NOMO-1 treated with DMSO at 0.1 percent for 48 hours (cell line): Measurements from ENCODE around the gene MAPRE2.
"Not testable (repeated sequence)": the region's sequence is repeated elsewhere in the genome, so short reads cannot be mapped to it uniquely, and the experiment has no call there.

Experiments
- DNase-seq: peaks from one replicate; lab custom pipeline; 2025; ENCODE audit not compliant: unreplicated experiment; lab: John Stamatoyannopoulos, UW

MAPRE2 gene

DNA sequence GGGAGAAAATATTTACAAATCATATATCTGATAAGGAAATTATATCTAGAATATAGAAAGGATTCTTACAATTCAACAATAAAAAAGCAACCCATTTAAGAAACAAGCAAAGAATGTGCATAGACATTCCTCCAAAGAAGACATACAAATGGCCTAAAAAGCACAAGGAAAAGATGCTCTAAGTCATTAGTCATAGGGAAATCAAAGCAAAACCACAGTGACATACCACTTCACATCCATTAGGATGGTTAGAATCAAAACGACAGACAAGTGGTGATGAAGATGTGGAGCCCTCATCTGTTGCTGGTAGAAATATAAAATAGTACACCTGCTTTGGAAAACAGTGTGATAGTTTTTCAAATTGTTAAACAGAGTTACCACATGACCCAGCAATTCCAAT, 48.2 kb downstream of the MAPRE2 start:
- no peak for DNase-seq

DNA sequence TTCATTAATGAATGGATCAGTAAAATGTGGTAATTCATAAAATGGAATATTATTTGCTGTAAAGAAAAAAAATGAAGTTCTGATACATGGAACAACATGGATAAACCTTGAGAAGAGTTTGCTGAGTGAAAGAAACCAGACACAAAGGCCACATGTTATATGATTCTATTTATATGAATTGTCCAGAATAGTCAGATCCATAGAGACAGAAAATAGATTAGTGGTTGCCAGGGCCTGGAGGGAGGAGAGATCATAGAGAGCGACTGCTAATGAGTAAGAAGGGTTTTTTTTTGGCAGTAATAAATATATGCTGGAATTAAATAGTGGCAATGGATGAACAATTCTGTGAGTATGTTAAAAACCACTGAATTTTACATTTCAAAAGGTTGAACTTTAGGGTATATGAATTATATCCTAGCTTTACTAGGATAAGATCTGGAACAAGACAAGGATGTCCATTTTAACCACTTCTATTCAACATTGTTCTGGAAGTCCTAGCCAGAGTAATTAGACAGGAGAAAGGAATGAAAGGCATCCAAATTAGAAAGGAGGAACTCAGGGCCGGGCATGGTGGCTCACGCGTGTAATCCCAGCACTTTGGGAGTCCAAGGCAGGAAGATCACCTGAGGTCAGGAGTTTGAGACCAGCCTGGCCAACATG, 48.8 kb downstream of the MAPRE2 start:
- DNase-seq = no peak

- no peak for DNase-seq
These were observed 50.6 kb downstream of the MAPRE2 start for GRCh38 chr18:35091841-35092240.

GRCh38 chr18:35095983-35096676, 54.9 kb downstream of the MAPRE2 start:
- no peak for DNase-seq

- no peak for DNase-seq
These were observed 55.4 kb downstream of the MAPRE2 start for GRCh38 chr18:35096677-35097011.

- DNase-seq = no peak
These were observed 56.0 kb downstream of the MAPRE2 start for GRCh38 chr18:35097195-35097594.

GRCh38 chr18:35097763-35098162, 56.5 kb downstream of the MAPRE2 start:
- no peak for DNase-seq

DNA sequence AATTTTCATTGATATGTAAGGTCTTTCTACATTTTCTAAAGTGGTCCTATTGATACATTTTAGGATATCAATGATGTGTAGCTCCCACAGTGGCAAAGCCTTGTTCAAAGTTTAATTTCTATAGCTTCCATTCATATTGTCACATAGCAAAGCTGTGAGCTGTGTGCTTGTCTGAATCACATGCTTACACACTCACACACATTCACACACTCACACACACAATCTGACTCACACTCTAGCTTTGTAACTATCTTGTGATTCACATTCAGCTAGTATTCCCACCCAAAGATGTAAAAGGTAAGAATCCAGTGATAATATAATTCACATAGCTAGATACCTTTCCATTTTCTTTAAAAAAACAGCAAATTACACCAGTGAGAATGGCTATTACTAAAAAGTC, 58.7 kb downstream of the MAPRE2 start:
- no peak for DNase-seq

DNA sequence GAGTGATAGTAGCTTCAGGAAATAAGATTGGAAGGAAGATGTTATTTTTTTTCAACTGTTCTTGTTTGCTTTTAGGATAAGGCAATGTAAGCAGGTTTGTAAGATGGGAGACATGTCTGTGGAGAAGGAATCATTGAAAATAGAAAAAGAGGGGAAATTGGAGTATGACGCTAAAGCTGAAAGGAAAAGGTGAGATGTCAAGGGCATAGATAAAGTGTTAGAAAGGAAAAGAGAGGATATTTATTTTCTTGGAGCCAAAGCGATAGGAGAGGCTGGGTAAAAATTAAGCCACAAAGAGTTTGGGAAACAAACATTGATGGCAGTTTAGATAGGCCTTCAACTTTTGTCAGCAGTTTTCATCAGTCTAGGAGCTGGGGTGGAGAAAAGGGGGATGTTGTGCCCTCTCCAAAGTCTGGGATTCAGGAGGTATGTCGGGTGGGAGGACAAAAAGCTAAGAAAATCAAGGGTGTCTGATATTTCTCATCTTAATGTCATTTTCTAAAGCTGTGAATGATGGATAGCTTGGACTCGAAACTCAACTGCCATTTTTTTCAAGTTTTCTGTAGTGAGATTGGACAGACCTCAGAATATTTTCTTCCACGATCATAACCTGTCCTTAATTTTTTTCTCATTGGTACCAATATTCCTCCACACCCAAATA, 63.3 kb downstream of the MAPRE2 start:
- no peak for DNase-seq

GRCh38 chr18:35106013-35106844, 65.0 kb downstream of the MAPRE2 start:
- DNase-seq = no peak

GRCh38 chr18:35106845-35107148, 65.6 kb downstream of the MAPRE2 start:
- DNase-seq = no peak

DNA sequence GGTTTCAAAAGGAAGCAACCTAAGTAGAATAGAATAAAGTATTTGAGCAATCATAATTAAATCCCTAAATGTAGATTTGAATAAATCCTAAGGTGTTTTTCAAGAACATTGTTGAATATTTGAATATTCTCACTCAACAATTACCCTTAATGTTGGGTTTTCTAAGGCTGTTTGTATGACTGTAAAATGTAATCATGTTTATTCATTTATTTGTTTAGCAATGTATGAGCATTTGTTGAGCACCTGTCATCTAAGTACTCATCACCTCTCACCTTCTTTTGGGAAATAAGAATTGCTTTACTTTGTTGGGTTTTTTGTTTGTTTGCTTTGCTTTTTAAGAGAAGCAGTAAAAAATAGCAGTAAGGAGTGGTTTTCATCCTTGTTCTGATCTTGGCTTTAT, 66.0 kb downstream of the MAPRE2 start:
- no peak for DNase-seq

- not testable (repeated sequence) for DNase-seq
These were observed 66.9 kb downstream of the MAPRE2 start for GRCh38 chr18:35108088-35108487.

DNA sequence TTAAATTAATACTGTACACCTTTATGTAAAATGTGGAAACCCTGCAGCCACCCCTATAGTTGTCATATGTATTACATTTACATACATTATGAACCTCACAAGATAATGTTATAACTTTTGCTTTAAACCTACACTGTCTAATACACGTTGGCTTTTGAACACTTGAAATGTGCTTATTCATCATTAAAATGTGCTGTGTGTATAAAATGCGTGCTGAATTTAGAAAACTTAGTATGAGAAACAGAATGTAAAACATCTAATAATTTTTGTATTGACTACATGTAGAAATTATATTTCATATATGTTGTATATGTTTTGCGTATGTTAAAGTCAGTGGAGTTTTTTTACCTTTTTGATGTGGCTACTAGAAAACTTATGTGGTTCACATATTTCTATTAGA, 68.8 kb downstream of the MAPRE2 start:
- DNase-seq = no peak

- no peak for DNase-seq
These were observed 69.6 kb downstream of the MAPRE2 start for GRCh38 chr18:35110554-35111485.

DNA sequence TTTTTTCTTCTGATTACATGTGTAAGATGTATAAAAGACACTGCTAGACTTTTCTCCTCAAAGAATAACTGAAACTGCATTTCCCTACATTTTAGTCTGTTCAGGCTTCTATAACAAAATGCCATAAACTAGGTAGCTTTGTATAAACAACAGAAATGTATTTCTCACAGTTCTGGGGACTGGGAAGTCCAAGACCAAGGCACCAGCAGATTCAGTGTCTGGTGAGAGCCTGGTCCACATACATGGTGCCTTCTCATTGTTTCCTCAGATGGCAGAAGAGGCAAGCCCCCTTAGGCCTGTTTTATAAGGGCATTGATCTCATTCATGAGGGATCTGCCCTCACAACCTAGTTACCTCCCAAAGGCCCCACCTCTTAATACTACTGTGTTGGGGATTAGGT, 71.5 kb downstream of the MAPRE2 start:
- DNase-seq = no peak

DNA sequence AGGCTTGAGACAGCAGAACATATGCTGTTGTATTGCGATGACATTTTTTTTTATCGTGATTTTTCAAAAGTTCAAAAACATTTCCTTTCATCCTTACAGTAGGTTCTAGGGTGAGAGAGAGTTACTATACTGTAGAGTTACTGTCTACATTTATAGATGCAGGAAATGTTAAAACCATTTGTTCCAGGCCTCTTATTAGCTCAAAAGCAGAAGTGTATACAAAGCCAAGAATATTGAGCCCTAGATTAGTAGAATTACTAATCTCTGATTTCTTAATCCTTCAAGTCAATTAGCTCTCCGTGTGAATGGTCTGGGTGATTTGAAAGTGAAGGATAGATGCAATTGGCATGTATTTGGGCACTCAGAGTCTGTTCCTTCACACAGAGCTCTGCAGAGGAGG, 73.1 kb downstream of the MAPRE2 start:
- peak; percentile 47 for DNase-seq

- no peak for DNase-seq
These were observed 75.6 kb downstream of the MAPRE2 start for GRCh38 chr18:35116784-35117318.

- DNase-seq = no peak
These were observed 76.2 kb downstream of the MAPRE2 start for GRCh38 chr18:35117372-35117771.

GRCh38 chr18:35117951-35118411, 76.8 kb downstream of the MAPRE2 start:
- no peak for DNase-seq
